Astrocyte (in vitro differentiated cells and primary cell): ENCODE data around the gene HTRA2. TPM values are rescaled to one million over a fixed set of nuclear protein-coding genes. Genes with fewer than 3 reads are reported as not detected.

ENCODE experiments used
- DNase-seq: peaks from one replicate; pipeline ENCODE4 v3.0.0-alpha.2; 2010; ENCODE audit warnings: low read depth
- FAIRE-seq: peaks from 2 replicates; lab custom pipeline; 2011; peaks lifted over from hg19 to GRCh38; lab: Jason Lieb, UNC
- H2AFZ ChIP-seq: 2 replicates; pipeline ENCODE4 v1.6.0; 2012; ENCODE audit warnings: low read depth, low read length, inconsistent platforms
- H3K27ac ChIP-seq: 2 replicates; pipeline ENCODE4 v1.5.1; 2011; ENCODE audit warnings: low read depth, low read length, inconsistent platforms
- H3K27me3 ChIP-seq: 2 replicates; pipeline ENCODE4 v1.6.0; 2011; ENCODE audit warnings: low read length, inconsistent platforms; ENCODE audit not compliant: insufficient read depth
- H3K36me3 ChIP-seq: 2 replicates; pipeline ENCODE4 v1.5.1; 2011; ENCODE audit warnings: low read length, inconsistent platforms; ENCODE audit not compliant: insufficient read depth
- H3K4me1 ChIP-seq: 2 replicates; pipeline ENCODE4 v1.5.1; 2011; ENCODE audit warnings: low read length, inconsistent platforms; ENCODE audit not compliant: insufficient read depth
- H3K4me2 ChIP-seq: 2 replicates; pipeline ENCODE4 v1.6.0; 2012; ENCODE audit warnings: low read length, inconsistent platforms
- H3K4me3 ChIP-seq: 2 replicates; pipeline ENCODE4 v1.5.1; 2011; ENCODE audit warnings: low read depth, mild to moderate bottlenecking, low read length, inconsistent platforms; ENCODE audit not compliant: insufficient read depth
- H3K79me2 ChIP-seq: 2 replicates; pipeline ENCODE4 v1.6.0; 2012; ENCODE audit warnings: mild to moderate bottlenecking, low read length, inconsistent platforms; ENCODE audit not compliant: insufficient read depth
- H3K9ac ChIP-seq: 2 replicates; pipeline ENCODE4 v1.6.0; 2012; ENCODE audit warnings: mild to moderate bottlenecking, low read length, inconsistent platforms
- H3K9me3 ChIP-seq: 2 replicates; pipeline ENCODE4 v1.5.1; 2012; ENCODE audit warnings: low read depth, mild to moderate bottlenecking, low read length, inconsistent platforms; ENCODE audit not compliant: insufficient read depth
- H4K20me1 ChIP-seq: 2 replicates; pipeline ENCODE4 v1.6.0; 2012; ENCODE audit warnings: low read length, inconsistent platforms; ENCODE audit not compliant: insufficient read depth
- H3K27ac Mint-ChIP-seq: one replicate; pipeline ENCODE4 v1.8.0; 2021; ENCODE audit warnings: mild to moderate bottlenecking, mixed read lengths; ENCODE audit not compliant: unreplicated experiment
- H3K27me3 Mint-ChIP-seq: one replicate; pipeline ENCODE4 v1.8.0; 2021; ENCODE audit warnings: low read depth, mixed read lengths; ENCODE audit not compliant: unreplicated experiment
- H3K36me3 Mint-ChIP-seq: one replicate; pipeline ENCODE4 v1.8.0; 2021; ENCODE audit warnings: low read depth, mixed read lengths; ENCODE audit not compliant: unreplicated experiment
- H3K4me1 Mint-ChIP-seq: one replicate; pipeline ENCODE4 v1.8.0; 2021; ENCODE audit warnings: low read depth, mixed read lengths; ENCODE audit not compliant: unreplicated experiment
- H3K4me3 Mint-ChIP-seq: one replicate; pipeline ENCODE4 v1.8.0; 2021; ENCODE audit warnings: mild to moderate bottlenecking, moderate library complexity, mixed read lengths; ENCODE audit not compliant: unreplicated experiment
- H3K9me3 Mint-ChIP-seq: one replicate; pipeline ENCODE4 v1.8.0; 2021; ENCODE audit warnings: mild to moderate bottlenecking, mixed read lengths; ENCODE audit not compliant: unreplicated experiment
- EZH2 ChIP-seq: IDR thresholded peaks from 2 replicates; pipeline ENCODE4 v1.6.1; 2012; ENCODE audit warnings: mild to moderate bottlenecking, low read length, inconsistent platforms; ENCODE audit not compliant: insufficient read depth
- total RNA-seq: library from RNA; stranded (reverse); gene quantifications from 2 replicates; pipeline ENCODE4 v1.2.1, GENCODE V29; 2021
- TF ChIP-seq, protein P1 (sequence below): IDR thresholded peaks from 2 replicates; pipeline ENCODE4 v1.5.1; 2011; ENCODE audit warnings: low read depth, mild to moderate bottlenecking, inconsistent platforms, low read length, moderate library complexity; ENCODE audit not compliant: insufficient read depth

The HTRA2 gene
- total RNA-seq, 1 donor from 2014 or later: 24.4 TPM

DNA sequence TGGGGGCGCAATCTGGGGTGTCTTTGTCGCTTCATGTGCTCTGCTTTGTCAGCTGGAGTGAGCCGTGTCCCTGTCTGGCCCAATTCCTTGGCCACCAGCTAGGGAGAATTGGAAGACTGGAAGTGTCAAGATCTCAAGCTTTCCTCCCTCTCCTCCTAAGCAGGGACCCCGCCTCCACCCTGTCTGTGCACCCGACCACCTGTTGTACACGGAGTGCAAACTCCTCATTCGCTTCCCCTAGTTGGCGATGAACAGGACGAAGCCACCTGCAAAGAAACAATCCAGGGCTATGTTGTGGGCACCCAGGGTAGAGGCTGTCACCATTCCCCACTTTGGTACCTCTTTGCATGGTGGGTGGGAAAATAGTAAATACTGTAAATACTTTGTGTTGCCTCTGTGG lies 2.0 kb upstream of the HTRA2 start:
- H3K4me1 Mint-ChIP-seq: peaks cover 11% of the 10 kb centered on the region
- no peak for DNase-seq
- H3K9ac ChIP-seq: peak overlapping the region; percentile 93
- TF ChIP-seq, protein P1, sequence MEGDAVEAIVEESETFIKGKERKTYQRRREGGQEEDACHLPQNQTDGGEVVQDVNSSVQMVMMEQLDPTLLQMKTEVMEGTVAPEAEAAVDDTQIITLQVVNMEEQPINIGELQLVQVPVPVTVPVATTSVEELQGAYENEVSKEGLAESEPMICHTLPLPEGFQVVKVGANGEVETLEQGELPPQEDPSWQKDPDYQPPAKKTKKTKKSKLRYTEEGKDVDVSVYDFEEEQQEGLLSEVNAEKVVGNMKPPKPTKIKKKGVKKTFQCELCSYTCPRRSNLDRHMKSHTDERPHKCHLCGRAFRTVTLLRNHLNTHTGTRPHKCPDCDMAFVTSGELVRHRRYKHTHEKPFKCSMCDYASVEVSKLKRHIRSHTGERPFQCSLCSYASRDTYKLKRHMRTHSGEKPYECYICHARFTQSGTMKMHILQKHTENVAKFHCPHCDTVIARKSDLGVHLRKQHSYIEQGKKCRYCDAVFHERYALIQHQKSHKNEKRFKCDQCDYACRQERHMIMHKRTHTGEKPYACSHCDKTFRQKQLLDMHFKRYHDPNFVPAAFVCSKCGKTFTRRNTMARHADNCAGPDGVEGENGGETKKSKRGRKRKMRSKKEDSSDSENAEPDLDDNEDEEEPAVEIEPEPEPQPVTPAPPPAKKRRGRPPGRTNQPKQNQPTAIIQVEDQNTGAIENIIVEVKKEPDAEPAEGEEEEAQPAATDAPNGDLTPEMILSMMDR: no peak
- no peak for TF ChIP-seq EZH2
- peaks cover 41% of the 10 kb centered on the region for H3K79me2 ChIP-seq
- H2AFZ ChIP-seq: no peak overlapping the region
- H3K27ac Mint-ChIP-seq: no peak overlapping the region
- FAIRE-seq: no peak
- peak overlapping the region; percentile 96 for H3K4me3 Mint-ChIP-seq
- H3K4me3 ChIP-seq: no peak overlapping the region
- peaks cover 40% of the 10 kb centered on the region for H4K20me1 ChIP-seq
- no peak overlapping the region for H3K27ac ChIP-seq
- H3K27me3 Mint-ChIP-seq: peaks cover 8% of the 10 kb centered on the region
- H3K4me2 ChIP-seq: peak overlapping the region; percentile 98
- peaks cover 3% of the 10 kb centered on the region for H3K9me3 Mint-ChIP-seq
- peaks cover 22% of the 10 kb centered on the region for H3K36me3 ChIP-seq
- peaks cover 19% of the 10 kb centered on the region for H3K4me1 ChIP-seq
- H3K36me3 Mint-ChIP-seq: peaks cover 12% of the 10 kb centered on the region
- H3K27me3 ChIP-seq: no peaks in the 10 kb centered on the region
- no peaks in the 10 kb centered on the region for H3K9me3 ChIP-seq

- Histone ChIP-seq H3K27me3 (no peaks in the 10 kb centered on the region), H3K4me3 (peak overlapping the region; percentile 94), H3K36me3 (peaks cover 29% of the 10 kb centered on the region), H3K9me3 (no peaks in the 10 kb centered on the region), H2AFZ (peak overlapping the region; percentile 83), H4K20me1 (peaks cover 44% of the 10 kb centered on the region), H3K27ac (peak overlapping the region; percentile 82), H3K4me1 (peaks cover 19% of the 10 kb centered on the region), H3K9ac (peak overlapping the region; percentile 93), H3K79me2 (peaks cover 41% of the 10 kb centered on the region), H3K4me2 (peak overlapping the region; percentile 98)
- FAIRE-seq: no peak
- no peak for DNase-seq
- no peaks in the 10 kb centered on the region for H3K27me3 Mint-ChIP-seq
- no peaks in the 10 kb centered on the region for H3K9me3 Mint-ChIP-seq
- H3K4me3 Mint-ChIP-seq: peak overlapping the region; percentile 96
- H3K36me3 Mint-ChIP-seq: peaks cover 17% of the 10 kb centered on the region
- TF ChIP-seq EZH2: no peak
- TF ChIP-seq, protein P1: no peak
- peaks cover 11% of the 10 kb centered on the region for H3K4me1 Mint-ChIP-seq
- peak overlapping the region; percentile 88 for H3K27ac Mint-ChIP-seq
These were observed 955 bp upstream of the HTRA2 start for GRCh38 chr2:74528600-74529356.
